GM13976 (cell line): Measurements from ENCODE around the gene NOSIP.

Experiments used
- DNase-seq: peaks from one replicate; pipeline ENCODE4 v3.0.0; 2012; ENCODE audit warnings: low spot score
- CTCF ChIP-seq: IDR thresholded peaks from 2 replicates; pipeline ENCODE4 v1.5.1; 2012; ENCODE audit warnings: borderline replicate concordance, mild to moderate bottlenecking; ENCODE audit not compliant: insufficient read depth; ENCODE audit errors: extremely low read depth, missing control alignments, control extremely low read depth
- in situ Hi-C: fragments of 300-500 bp; cut with MboI; formaldehyde crosslinking; loops from one replicate; pipeline ENCODE4 v1.12.0; 2022; ENCODE audit warnings: low sequenced_read_pairs, mixed read lengths, inconsistent platforms; ENCODE audit not compliant: unreplicated experiment

Gene NOSIP

GRCh38 chr19:49557641-49558325 is 22.6 kb downstream of the NOSIP start:
- no peak for TF ChIP-seq CTCF
- in situ Hi-C loops, result no loop called here
- no peak for DNase-seq

GRCh38 chr19:49556412-49557398 is 23.7 kb downstream of the NOSIP start:
- DNase-seq, result no peak
- TF ChIP-seq CTCF, result no peak
- in situ Hi-C loops, result no loop called here

GRCh38 chr19:49555600-49556411 is 24.6 kb downstream of the NOSIP start:
- TF ChIP-seq CTCF, result no peak
- no peak for DNase-seq
- in situ Hi-C loops, result no loop called here

GRCh38 chr19:49554701-49555181 is 25.6 kb downstream of the NOSIP start:
- in situ Hi-C loops, result no loop called here
- no peak for TF ChIP-seq CTCF
- no peak for DNase-seq

GRCh38 chr19:49553451-49554271 is 26.7 kb downstream of the NOSIP start:
- in situ Hi-C loops, result no loop called here
- DNase-seq, result no peak
- TF ChIP-seq CTCF, result no peak
